Endothelial cell of umbilical vein (primary cell): ENCODE results near the gene AK4. TPM values are rescaled to one million over a fixed set of nuclear protein-coding genes. Genes with fewer than 3 reads are reported as not detected.
A peak's percentile ranks its signal among the peaks of the same experiment; 100 is the strongest.

ENCODE experiments used
- BruUV-seq: library from RNA; stranded (reverse); fragments of 400-500 nt; replicated peaks from 2 replicates; lab custom pipeline; 2021; lab: Mats Ljungman, UMichigan
- CTCF ChIA-PET: fragments of 300-600, 350-600 bp; sonication (Branson Sonifier 250); formaldehyde crosslinking; loops from one replicate; lab custom pipeline; 2021; ENCODE audit warnings: antibody characterized with exemption, inconsistent platforms; lab: Charles Lee
- POLR2A ChIA-PET: fragments of 300-600, 350-600 bp; sonication (Branson Sonifier 250); formaldehyde crosslinking; loops from one replicate; lab custom pipeline; 2021; ENCODE audit warnings: antibody characterized with exemption, inconsistent platforms; lab: Charles Lee
- DNase-seq: peaks from one replicate; pipeline ENCODE4 v3.0.0-alpha.2; 2011; ENCODE audit warnings: low read depth, low spot score
- FAIRE-seq: peaks from 2 replicates; lab custom pipeline; 2011; peaks lifted over from hg19 to GRCh38; lab: Jason Lieb, UNC
- H2AFZ ChIP-seq: 2 replicates; pipeline ENCODE4 v1.6.0; 2012; ENCODE audit warnings: low read depth, low read length, control low read depth, inconsistent platforms
- H3K27ac ChIP-seq: 2 replicates; pipeline ENCODE4 v1.5.1; 2011; ENCODE audit warnings: low read depth, mild to moderate bottlenecking, control low read depth, low read length, moderate library complexity; ENCODE audit not compliant: insufficient read depth
- H3K27me3 ChIP-seq, 2 experiments: 2 replicates each; pipeline versions ENCODE4 v1.6.0 to v1.6.1; 2011; ENCODE audit warnings: low read length in 2 of 2, mixed read lengths in 1 of 2; ENCODE audit not compliant: control insufficient read depth in 2 of 2, insufficient read depth in 2 of 2
- H3K36me3 ChIP-seq, 2 experiments: 2 replicates in 1 of 2; 3 replicates in 1 of 2; pipeline ENCODE4 v1.5.1; 2011; ENCODE audit warnings: low read length in 2 of 2, mild to moderate bottlenecking in 1 of 2, moderate library complexity in 1 of 2; ENCODE audit not compliant: control insufficient read depth in 2 of 2, insufficient read depth in 2 of 2; ENCODE audit errors: extremely low read depth in 1 of 2
- H3K4me1 ChIP-seq: 3 replicates; pipeline ENCODE4 v1.5.1; 2011; ENCODE audit warnings: mild to moderate bottlenecking, low read length; ENCODE audit not compliant: control insufficient read depth, insufficient read depth; ENCODE audit errors: extremely low read depth
- H3K4me2 ChIP-seq: 2 replicates; pipeline ENCODE4 v1.6.1; 2011; ENCODE audit warnings: low read length, control low read depth, mixed read lengths; ENCODE audit not compliant: insufficient read depth
- H3K4me3 ChIP-seq, 3 experiments: fragments of 200-600 bp in 1 of 3; sonication (generic), shearing (Covaris generic) in 1 of 3; replicated peaks in 1 of 3; 2 replicates each; pipeline ENCODE4 v1.5.1; 2011 to 2016; ENCODE audit warnings: control low read depth in 3 of 3, low read length in 3 of 3, mild to moderate bottlenecking in 2 of 3, inconsistent platforms in 1 of 3, low read depth in 1 of 3, moderate library complexity in 1 of 3; ENCODE audit not compliant: insufficient read depth in 1 of 3
- H3K79me2 ChIP-seq: 2 replicates; pipeline ENCODE4 v1.6.0; 2012; ENCODE audit warnings: low read length, inconsistent platforms; ENCODE audit not compliant: control insufficient read depth, insufficient read depth
- H3K9ac ChIP-seq: replicated peaks from 2 replicates; pipeline ENCODE3; 2011; ENCODE audit warnings: low read length, control low read depth; ENCODE audit not compliant: insufficient read depth; ENCODE audit errors: extremely low read depth
- H3K9me1 ChIP-seq: replicated peaks from 3 replicates; pipeline ENCODE4 v1.6.0; 2011; ENCODE audit warnings: mild to moderate bottlenecking, low read length; ENCODE audit not compliant: control insufficient read depth, insufficient read depth; ENCODE audit errors: extremely low read depth
- H3K9me3 ChIP-seq: replicated peaks from 2 replicates; pipeline ENCODE4 v1.5.1; 2012; ENCODE audit warnings: low read length, inconsistent platforms; ENCODE audit not compliant: control insufficient read depth, insufficient read depth
- H4K20me1 ChIP-seq: replicated peaks from 2 replicates; pipeline ENCODE3; 2011; ENCODE audit warnings: mild to moderate bottlenecking, low read length; ENCODE audit not compliant: control insufficient read depth, insufficient read depth; ENCODE audit errors: extremely low read depth
- EZH2 ChIP-seq: IDR thresholded peaks from 2 replicates; pipeline ENCODE4 v1.6.1; 2012; ENCODE audit warnings: borderline replicate concordance, low read depth, mild to moderate bottlenecking, moderate library complexity, low read length, inconsistent platforms; ENCODE audit not compliant: severe bottlenecking
- GATA2 ChIP-seq: IDR thresholded peaks from 2 replicates; pipeline ENCODE4 v1.7.0; 2011; ENCODE audit warnings: low read depth, mild to moderate bottlenecking, moderate library complexity, mixed read lengths, low read length; ENCODE audit not compliant: insufficient read length, insufficient read depth
- JUN ChIP-seq: IDR thresholded peaks from 2 replicates; pipeline ENCODE4 v1.6.1; 2011; ENCODE audit warnings: borderline replicate concordance, low read depth; ENCODE audit not compliant: insufficient read length, insufficient read depth
- MAX ChIP-seq: IDR thresholded peaks from 2 replicates; pipeline ENCODE4 v1.6.1; 2011; ENCODE audit not compliant: insufficient read depth, insufficient read length
- MYC ChIP-seq: IDR thresholded peaks from one replicate; pipeline ENCODE4 v1.6.1; 2011; ENCODE audit warnings: mild to moderate bottlenecking, low read depth, low read length
- POLR2A ChIP-seq: IDR thresholded peaks from 2 replicates; pipeline ENCODE4 v1.6.1; 2012; ENCODE audit warnings: low read depth, mild to moderate bottlenecking, control low read depth, low read length
- dilution Hi-C: fragments of 300-500 bp; cut with MboI; formaldehyde crosslinking; loops from one replicate; pipeline ENCODE4 v1.15.0; 2019; ENCODE audit warnings: low sequenced_read_pairs; ENCODE audit not compliant: extremely low pct_ligation_motif_present
- intact Hi-C: fragments of 100-400 bp; cut with micrococcal nuclease; formaldehyde crosslinking; loops from one replicate; pipeline ENCODE4 v1.10.0; 2022
- polyA plus RNA-seq, 4 experiments: library from polyadenylated mRNA; depleted of rRNA in 3 of 4; stranded (reverse) in 3 of 4; unstranded in 1 of 4; fragments of >200 nt; gene quantifications; 2 replicates each; pipeline versions ENCODE4 v1.2.1 to v1.2.3, GENCODE V29; 2011 to 2012; ENCODE audit warnings: missing spikeins in 1 of 4
- total RNA-seq: library from RNA; stranded (reverse); gene quantifications from 2 replicates; pipeline ENCODE4 v1.2.3, GENCODE V29; 2021

AK4 gene
- total and polyA plus RNA-seq, 2 donors (not counting 3 experiments of a cell fraction or from before 2014, with no cell fraction given), result 2.2 to 5.6 TPM

GRCh38 chr1:65148548-65149350 is 746 bp downstream of the AK4 start:
- Histone ChIP-seq H3K9me3 (no peaks in the 10 kb centered on the region), H2AFZ (peak overlapping the region; percentile 69), H3K27ac (no peak overlapping the region), H3K9ac (no peak overlapping the region), H4K20me1 (no peaks in the 10 kb centered on the region), H3K4me2 (peak overlapping the region; percentile 18), H3K36me3 (no peaks in the 10 kb centered on the region), H3K27me3 (peaks cover 0 to 13% of the 10 kb centered on the region in 2 experiments), H3K4me3 (peak overlapping the region; percentile 38 to 50 (median 44)), H3K9me1 (no peaks in the 10 kb centered on the region), H3K4me1 (no peaks in the 10 kb centered on the region), H3K79me2 (no peaks in the 10 kb centered on the region)
- TF ChIP-seq POLR2A (no peak), GATA2 (no peak), MAX (no peak), JUN (no peak), MYC (no peak), EZH2 (peak; percentile 20)
- no TSS peak for BruUV-seq
- FAIRE-seq (no peak), DNase-seq (peak; percentile 12)
- intact Hi-C loops, result loop anchor here (2.0 to 5.0 kb wide), 3 partner anchors 60 to 274 kb away; partner anchors contain the start of genes LEPR and LEPROT
- POLR2A ChIA-PET, result interaction anchor here (0.6 kb wide), 1 partner anchor 100 kb away, joined by 3 read pairs; no protein-coding TSS in a partner anchor
- dilution Hi-C loops, result no loop called here
- CTCF ChIA-PET, result interaction anchor here (0.7 to 3.4 kb wide), 4 partner anchors 8 to 539 kb away, joined by 3 to 13 read pairs (median 4); no protein-coding TSS in a partner anchor
